ENCODE measurements around the gene PCSK5. TPM values are rescaled to one million over a fixed set of nuclear protein-coding genes. Genes with fewer than 3 reads are reported as not detected.
A peak's percentile ranks its signal among the peaks of the same experiment; 100 is the strongest.
"Not testable (repeated sequence)": the region's sequence is repeated elsewhere in the genome, so short reads cannot be mapped to it uniquely, and the experiment has no call there.

PCSK5 gene
- total and polyA plus RNA-seq, 8 donors: 0.37 to 86.3 (median 4.9) TPM

DNA sequence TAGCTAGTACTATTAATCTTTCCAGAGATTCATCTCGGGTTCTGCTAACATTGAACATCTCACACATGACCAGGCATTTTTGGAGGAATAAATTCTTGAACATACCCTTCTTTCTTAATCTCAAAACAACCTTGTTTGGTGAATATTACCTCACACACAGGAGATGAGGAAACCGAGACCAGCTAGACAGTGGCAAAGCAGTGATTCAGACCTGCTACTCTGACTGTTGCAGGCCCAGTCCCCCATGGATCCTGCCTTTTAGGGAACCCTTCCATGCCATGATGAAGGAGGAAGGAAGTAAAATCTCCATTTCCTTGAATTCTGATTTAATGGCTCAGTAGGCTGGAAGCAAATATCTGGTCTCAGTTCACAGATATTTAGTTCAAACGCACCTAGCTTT, 2.6 kb downstream of the PCSK5 start:
- no peak for TF ChIP-seq POLR2A (IDR thresholded peaks at IDR 0.05)
- TF ChIP-seq, protein P1, sequence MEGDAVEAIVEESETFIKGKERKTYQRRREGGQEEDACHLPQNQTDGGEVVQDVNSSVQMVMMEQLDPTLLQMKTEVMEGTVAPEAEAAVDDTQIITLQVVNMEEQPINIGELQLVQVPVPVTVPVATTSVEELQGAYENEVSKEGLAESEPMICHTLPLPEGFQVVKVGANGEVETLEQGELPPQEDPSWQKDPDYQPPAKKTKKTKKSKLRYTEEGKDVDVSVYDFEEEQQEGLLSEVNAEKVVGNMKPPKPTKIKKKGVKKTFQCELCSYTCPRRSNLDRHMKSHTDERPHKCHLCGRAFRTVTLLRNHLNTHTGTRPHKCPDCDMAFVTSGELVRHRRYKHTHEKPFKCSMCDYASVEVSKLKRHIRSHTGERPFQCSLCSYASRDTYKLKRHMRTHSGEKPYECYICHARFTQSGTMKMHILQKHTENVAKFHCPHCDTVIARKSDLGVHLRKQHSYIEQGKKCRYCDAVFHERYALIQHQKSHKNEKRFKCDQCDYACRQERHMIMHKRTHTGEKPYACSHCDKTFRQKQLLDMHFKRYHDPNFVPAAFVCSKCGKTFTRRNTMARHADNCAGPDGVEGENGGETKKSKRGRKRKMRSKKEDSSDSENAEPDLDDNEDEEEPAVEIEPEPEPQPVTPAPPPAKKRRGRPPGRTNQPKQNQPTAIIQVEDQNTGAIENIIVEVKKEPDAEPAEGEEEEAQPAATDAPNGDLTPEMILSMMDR (IDR thresholded peaks at IDR 0.05): no peak
- no peak for TF ChIP-seq POLR2AphosphoS5 (IDR thresholded peaks at IDR 0.05)
- TF ChIP-seq EP300 (IDR thresholded peaks at IDR 0.05): no peak
- WGBS, 5 donors: 63 to 74% (median 70%) methylated on average over 3 of the region's 3 CpGs
- no peak overlapping the region for H3K27ac ChIP-seq
- H3K4me3 ChIP-seq: peak overlapping the region in 2 of 4 donors; percentile 61 to 81
- peaks cover 19 to 42% (median 30%) of the 10 kb centered on the region in 4 donors for H3K4me1 ChIP-seq
- DNase-seq: no peak
- H3K9me3 ChIP-seq: no peaks in the 10 kb centered on the region
- intact Hi-C loops (cut with DNase I; ENCODE audit: low total_unique reads): no loop called here
- H3K36me3 ChIP-seq: no peaks in the 10 kb centered on the region
- peaks cover 0 to 33% (median 22%) of the 10 kb centered on the region in 3 donors for H3K27me3 ChIP-seq

DNA sequence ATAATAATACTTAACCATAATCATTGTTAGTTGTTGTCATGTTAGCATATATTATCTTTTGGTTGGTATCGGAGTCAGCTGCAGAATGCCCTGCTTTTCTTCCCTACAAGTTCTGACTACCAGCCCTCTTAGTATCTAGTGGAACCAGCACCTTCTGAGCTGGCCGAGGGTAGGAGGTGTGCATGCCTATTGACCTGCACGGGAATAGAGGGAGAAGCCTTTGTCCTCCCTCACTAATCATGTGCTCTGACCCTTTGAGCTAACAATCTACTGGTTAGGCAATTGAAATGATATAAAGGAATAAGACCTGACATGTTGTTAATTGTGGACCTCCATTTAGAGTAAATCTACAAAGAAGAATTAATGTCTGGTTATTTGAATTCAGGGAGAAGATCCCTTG, 4.1 kb downstream of the PCSK5 start:
- H3K27ac ChIP-seq: no peak overlapping the region
- H3K4me1 ChIP-seq: peaks cover 19 to 35% (median 25%) of the 10 kb centered on the region in 4 donors
- H3K4me3 ChIP-seq: no peak overlapping the region
- peaks cover 0 to 33% (median 22%) of the 10 kb centered on the region in 3 donors for H3K27me3 ChIP-seq
- TF ChIP-seq POLR2A (IDR thresholded peaks at IDR 0.05) (no peak), POLR2AphosphoS5 (IDR thresholded peaks at IDR 0.05) (no peak), EP300 (IDR thresholded peaks at IDR 0.05) (no peak)
- TF ChIP-seq, protein P1 (IDR thresholded peaks at IDR 0.05): no peak
- no peaks in the 10 kb centered on the region for H3K9me3 ChIP-seq
- no peaks in the 10 kb centered on the region for H3K36me3 ChIP-seq
- intact Hi-C loops (cut with DNase I; ENCODE audit: low total_unique reads): no loop called here
- DNase-seq: no peak
- 71 to 90% (median 81%) methylated on average over 3 of the region's 3 CpGs for WGBS, 5 donors

DNA sequence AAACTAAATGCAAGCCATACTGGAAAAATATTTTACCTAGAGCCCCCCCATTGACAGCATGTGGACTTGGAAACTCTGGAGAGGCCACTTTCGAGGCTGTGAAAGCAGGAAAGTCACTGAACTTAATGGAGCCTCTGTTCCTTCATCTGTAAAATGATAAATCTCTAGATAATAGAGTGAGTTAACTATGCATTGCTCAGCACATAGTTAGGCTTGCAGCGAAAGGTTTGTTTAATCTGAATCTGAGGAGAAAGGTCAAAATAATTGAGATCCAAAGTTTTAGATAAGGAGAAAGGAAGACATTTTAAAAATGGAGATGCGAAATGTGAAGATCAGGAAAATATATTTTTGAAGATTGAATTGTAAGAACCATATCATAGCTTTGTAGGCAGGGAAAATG, 4.6 kb downstream of the PCSK5 start:
- H3K27ac ChIP-seq: no peak overlapping the region
- H3K4me1 ChIP-seq: peaks cover 19 to 31% (median 21%) of the 10 kb centered on the region in 4 donors
- WGBS, 5 donors: 68 to 82% (median 74%) methylated on average over 3 of the region's 3 CpGs
- intact Hi-C loops (cut with DNase I; ENCODE audit: low total_unique reads): no loop called here
- no peaks in the 10 kb centered on the region for H3K36me3 ChIP-seq
- H3K9me3 ChIP-seq: no peaks in the 10 kb centered on the region
- DNase-seq: no peak
- H3K4me3 ChIP-seq: no peak overlapping the region
- TF ChIP-seq POLR2AphosphoS5 (IDR thresholded peaks at IDR 0.05): no peak
- TF ChIP-seq POLR2A (IDR thresholded peaks at IDR 0.05): no peak
- TF ChIP-seq EP300 (IDR thresholded peaks at IDR 0.05): no peak
- TF ChIP-seq, protein P1 (IDR thresholded peaks at IDR 0.05): no peak
- H3K27me3 ChIP-seq: peaks cover 0 to 33% (median 22%) of the 10 kb centered on the region in 3 donors

DNA sequence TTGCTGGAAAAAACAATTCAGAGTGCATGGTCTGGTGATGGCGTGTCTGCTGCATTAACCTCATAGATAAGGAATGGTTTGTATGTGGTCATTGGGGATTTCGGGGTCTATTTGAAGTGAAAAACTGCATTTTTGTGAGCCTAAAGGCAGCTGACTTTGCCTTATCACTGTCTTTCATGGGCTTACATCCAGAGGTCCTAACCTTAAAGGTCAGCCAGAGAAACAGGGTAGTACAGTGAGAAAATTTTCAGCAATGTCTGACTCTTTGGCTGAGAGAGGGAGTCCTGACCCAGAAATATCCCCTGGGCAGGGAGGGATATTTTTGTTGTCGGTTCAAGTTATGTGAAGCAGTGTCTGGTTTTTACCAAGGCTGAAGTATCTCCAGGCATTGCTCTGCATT, 5.7 kb downstream of the PCSK5 start:
- Histone ChIP-seq H3K4me3 (no peak overlapping the region), H3K36me3 (no peaks in the 10 kb centered on the region), H3K27me3 (peaks cover 0 to 26% (median 16%) of the 10 kb centered on the region in 3 donors), H3K27ac (no peak overlapping the region), H3K4me1 (peaks cover 16 to 27% (median 17%) of the 10 kb centered on the region in 4 donors), H3K9me3 (no peaks in the 10 kb centered on the region)
- intact Hi-C loops (cut with DNase I; ENCODE audit: low total_unique reads): no loop called here
- peak in 1 of 2 donors; percentile 39 for DNase-seq
- WGBS, 5 donors: 75 to 86% (median 80%) methylated on average over 3 of the region's 3 CpGs
- no peak for TF ChIP-seq EP300 (IDR thresholded peaks at IDR 0.05)

DNA sequence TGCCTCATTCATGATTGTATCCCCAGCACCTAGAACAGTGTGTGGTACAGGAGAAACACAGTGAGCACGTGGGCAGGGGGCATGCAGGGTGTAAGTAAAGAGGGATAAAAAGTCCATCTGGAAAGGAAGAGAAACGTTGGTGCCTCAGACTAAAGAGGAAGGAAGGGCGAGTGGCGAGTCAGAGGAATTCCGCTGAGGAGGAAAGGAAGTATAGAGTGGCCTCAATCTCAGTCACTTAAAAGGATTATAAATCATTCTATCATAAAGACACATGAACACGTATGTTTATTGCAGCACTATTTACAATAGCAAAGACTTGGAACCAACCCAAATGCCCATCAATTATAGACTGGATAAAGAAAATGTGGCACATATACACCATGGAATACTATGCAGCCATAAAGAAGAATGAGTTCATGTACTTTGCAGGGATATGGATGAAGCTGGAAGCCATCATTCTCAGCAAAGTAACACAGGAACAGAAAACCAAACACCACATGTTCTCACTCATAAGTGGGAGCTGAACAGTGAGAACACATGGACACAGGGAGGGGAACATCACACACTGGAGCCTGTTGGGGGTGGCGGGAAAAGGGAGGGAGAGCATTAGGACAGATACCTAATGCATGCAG, 10.5 kb downstream of the PCSK5 start:
- DNase-seq; H3K4me3 ChIP-seq; H3K27me3 ChIP-seq; H3K36me3 ChIP-seq; H3K9me3 ChIP-seq; H3K27ac ChIP-seq; intact Hi-C loops (cut with DNase I; ENCODE audit: low total_unique reads); H3K4me1 ChIP-seq: not testable (repeated sequence)
- WGBS, 5 donors: 70 to 86% (median 83%) methylated on average over 7 of the region's 7 CpGs

All from stomach (tissue), 9 donors.